Measurements from ENCODE around the gene BDH1.
"Not testable (repeated sequence)": the region's sequence is repeated elsewhere in the genome, so short reads cannot be mapped to it uniquely, and the experiment has no call there.

BDH1 gene

GRCh38 chr3:197484204-197484901 lies 71.4 kb downstream of the BDH1 start:
- no peak for DNase-seq

GRCh38 chr3:197482001-197482400 lies 73.8 kb downstream of the BDH1 start:
- no peak for DNase-seq

- DNase-seq: no peak
Measured at GRCh38 chr3:197480320-197480719, 75.4 kb downstream of the BDH1 start.

- no peak for DNase-seq
Measured at GRCh38 chr3:197478746-197479668, 76.8 kb downstream of the BDH1 start.

- DNase-seq: not testable (repeated sequence)
Measured at GRCh38 chr3:197477816-197478215, 78.0 kb downstream of the BDH1 start.

GRCh38 chr3:197475997-197476525 lies 79.7 kb downstream of the BDH1 start:
- DNase-seq: no peak

- DNase-seq: no peak
Measured at GRCh38 chr3:197475514-197475913, 80.3 kb downstream of the BDH1 start.

- no peak for DNase-seq
Measured at GRCh38 chr3:197472151-197472550, 83.6 kb downstream of the BDH1 start.

- no peak for DNase-seq
Measured at GRCh38 chr3:197471221-197472010, 84.4 kb downstream of the BDH1 start.

GRCh38 chr3:197468866-197469382 lies 86.8 kb downstream of the BDH1 start:
- no peak for DNase-seq

- DNase-seq: no peak
Measured at GRCh38 chr3:197468167-197468566, 87.6 kb downstream of the BDH1 start.

GRCh38 chr3:197466586-197467399 lies 89.0 kb downstream of the BDH1 start:
- no peak for DNase-seq

GRCh38 chr3:197465996-197466549 lies 89.7 kb downstream of the BDH1 start:
- no peak for DNase-seq

GRCh38 chr3:197465197-197465995 lies 90.4 kb downstream of the BDH1 start:
- DNase-seq: no peak

GRCh38 chr3:197464794-197465193 lies 91.0 kb downstream of the BDH1 start:
- DNase-seq: no peak

- no peak for DNase-seq
Measured at GRCh38 chr3:197463279-197463678, 92.5 kb downstream of the BDH1 start.

GRCh38 chr3:197462808-197463207 lies 93.0 kb downstream of the BDH1 start:
- DNase-seq: no peak

GRCh38 chr3:197460639-197461038 lies 95.1 kb downstream of the BDH1 start:
- no peak for DNase-seq

GRCh38 chr3:197460002-197460401 lies 95.8 kb downstream of the BDH1 start:
- DNase-seq: no peak

Measured in OCI-M1 (cell line).